G401.6 (cell line): ENCODE results near the gene NEB.

Experiments used
- FAIRE-seq: peaks from 2 replicates; lab custom pipeline; 2012; peaks lifted over from hg19 to GRCh38; lab: Jason Lieb, UNC

NEB gene

GRCh38 chr2:151691631-151692030, 42.6 kb downstream of the NEB start:
- no peak for FAIRE-seq

GRCh38 chr2:151688719-151689118, 45.6 kb downstream of the NEB start:
- FAIRE-seq = no peak

- no peak for FAIRE-seq
Observed at GRCh38 chr2:151682459-151683003, 51.7 kb downstream of the NEB start.

- FAIRE-seq = no peak
Observed at GRCh38 chr2:151681051-151681450, 53.2 kb downstream of the NEB start.

GRCh38 chr2:151679994-151680393, 54.3 kb downstream of the NEB start:
- no peak for FAIRE-seq

GRCh38 chr2:151678849-151679248, 55.4 kb downstream of the NEB start:
- no peak for FAIRE-seq

- no peak for FAIRE-seq
Observed at GRCh38 chr2:151673016-151673415, 61.3 kb downstream of the NEB start.

- no peak for FAIRE-seq
Observed at GRCh38 chr2:151672277-151672676, 62.0 kb downstream of the NEB start.

GRCh38 chr2:151670846-151671597, 63.3 kb downstream of the NEB start:
- FAIRE-seq = no peak

- no peak for FAIRE-seq
Observed at GRCh38 chr2:151670346-151670745, 63.9 kb downstream of the NEB start.

- FAIRE-seq = no peak
Observed at GRCh38 chr2:151669585-151670081, 64.6 kb downstream of the NEB start.

- FAIRE-seq = no peak
Observed at GRCh38 chr2:151668737-151669136, 65.5 kb downstream of the NEB start.

- no peak for FAIRE-seq
Observed at GRCh38 chr2:151665959-151666358, 68.3 kb downstream of the NEB start.

- FAIRE-seq = no peak
Observed at GRCh38 chr2:151664520-151664919, 69.8 kb downstream of the NEB start.

- no peak for FAIRE-seq
Observed at GRCh38 chr2:151661625-151662024, 72.7 kb downstream of the NEB start.

- FAIRE-seq = no peak
Observed at GRCh38 chr2:151658081-151658480, 76.2 kb downstream of the NEB start.

GRCh38 chr2:151657667-151658076, 76.6 kb downstream of the NEB start:
- FAIRE-seq = no peak

- FAIRE-seq = no peak
Observed at GRCh38 chr2:151655663-151656398, 78.4 kb downstream of the NEB start.

GRCh38 chr2:151654891-151655290, 79.4 kb downstream of the NEB start:
- no peak for FAIRE-seq

- no peak for FAIRE-seq
Observed at GRCh38 chr2:151654085-151654484, 80.2 kb downstream of the NEB start.

- FAIRE-seq = no peak
Observed at GRCh38 chr2:151651274-151651673, 83.0 kb downstream of the NEB start.

GRCh38 chr2:151650456-151650855, 83.8 kb downstream of the NEB start:
- no peak for FAIRE-seq

- FAIRE-seq = no peak
Observed at GRCh38 chr2:151649966-151650365, 84.3 kb downstream of the NEB start.
